ENCODE data around the gene PDE4B. TPM values are rescaled to one million over a fixed set of nuclear protein-coding genes. Genes with fewer than 3 reads are reported as not detected.

The PDE4B gene
- total RNA-seq, 2 donors from 2014 or later = 18.1 to 55.4 TPM

DNA sequence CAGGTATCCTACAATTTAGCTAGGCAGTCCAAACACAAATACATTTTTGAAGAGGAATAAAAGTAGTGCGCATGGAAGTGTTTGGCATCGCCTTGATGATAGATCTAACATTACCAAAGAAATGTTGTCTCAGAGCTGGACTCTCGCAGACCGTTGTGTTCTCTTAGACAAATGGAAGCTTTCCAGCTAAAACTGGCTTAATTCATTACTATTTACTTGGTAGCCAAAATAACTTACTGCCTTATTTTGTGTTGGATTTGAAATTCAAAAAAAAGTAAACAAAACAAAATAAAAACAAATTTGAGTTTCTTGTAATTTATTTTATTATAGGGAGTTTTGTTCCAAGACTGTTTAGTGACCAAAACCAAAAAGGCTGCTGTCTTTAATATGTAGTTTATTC, 51.6 kb downstream of the PDE4B start:
- Histone ChIP-seq H3K27me3 (replicated peaks; ENCODE audit: insufficient read depth) (no peaks in the 10 kb centered on the region), H3K27ac (no peak overlapping the region), H3K36me3 (no peaks in the 10 kb centered on the region), H3K4me1 (replicated peaks) (no peaks in the 10 kb centered on the region), H3K4me3 (no peak overlapping the region), H3K9me3 (no peaks in the 10 kb centered on the region)
- DNase-seq (ENCODE audit: low spot score) = no peak
- TF ChIP-seq POLR2AphosphoS5 (IDR thresholded peaks at IDR 0.05) (no peak), POLR2A (IDR thresholded peaks at IDR 0.05) (no peak)
- TF ChIP-seq, protein P1, sequence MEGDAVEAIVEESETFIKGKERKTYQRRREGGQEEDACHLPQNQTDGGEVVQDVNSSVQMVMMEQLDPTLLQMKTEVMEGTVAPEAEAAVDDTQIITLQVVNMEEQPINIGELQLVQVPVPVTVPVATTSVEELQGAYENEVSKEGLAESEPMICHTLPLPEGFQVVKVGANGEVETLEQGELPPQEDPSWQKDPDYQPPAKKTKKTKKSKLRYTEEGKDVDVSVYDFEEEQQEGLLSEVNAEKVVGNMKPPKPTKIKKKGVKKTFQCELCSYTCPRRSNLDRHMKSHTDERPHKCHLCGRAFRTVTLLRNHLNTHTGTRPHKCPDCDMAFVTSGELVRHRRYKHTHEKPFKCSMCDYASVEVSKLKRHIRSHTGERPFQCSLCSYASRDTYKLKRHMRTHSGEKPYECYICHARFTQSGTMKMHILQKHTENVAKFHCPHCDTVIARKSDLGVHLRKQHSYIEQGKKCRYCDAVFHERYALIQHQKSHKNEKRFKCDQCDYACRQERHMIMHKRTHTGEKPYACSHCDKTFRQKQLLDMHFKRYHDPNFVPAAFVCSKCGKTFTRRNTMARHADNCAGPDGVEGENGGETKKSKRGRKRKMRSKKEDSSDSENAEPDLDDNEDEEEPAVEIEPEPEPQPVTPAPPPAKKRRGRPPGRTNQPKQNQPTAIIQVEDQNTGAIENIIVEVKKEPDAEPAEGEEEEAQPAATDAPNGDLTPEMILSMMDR (IDR thresholded peaks at IDR 0.05) = no peak
- intact Hi-C loops (cut with DNase I) = no loop called here
- 47% methylated on average over 4 of the region's 4 CpGs for WGBS

DNA sequence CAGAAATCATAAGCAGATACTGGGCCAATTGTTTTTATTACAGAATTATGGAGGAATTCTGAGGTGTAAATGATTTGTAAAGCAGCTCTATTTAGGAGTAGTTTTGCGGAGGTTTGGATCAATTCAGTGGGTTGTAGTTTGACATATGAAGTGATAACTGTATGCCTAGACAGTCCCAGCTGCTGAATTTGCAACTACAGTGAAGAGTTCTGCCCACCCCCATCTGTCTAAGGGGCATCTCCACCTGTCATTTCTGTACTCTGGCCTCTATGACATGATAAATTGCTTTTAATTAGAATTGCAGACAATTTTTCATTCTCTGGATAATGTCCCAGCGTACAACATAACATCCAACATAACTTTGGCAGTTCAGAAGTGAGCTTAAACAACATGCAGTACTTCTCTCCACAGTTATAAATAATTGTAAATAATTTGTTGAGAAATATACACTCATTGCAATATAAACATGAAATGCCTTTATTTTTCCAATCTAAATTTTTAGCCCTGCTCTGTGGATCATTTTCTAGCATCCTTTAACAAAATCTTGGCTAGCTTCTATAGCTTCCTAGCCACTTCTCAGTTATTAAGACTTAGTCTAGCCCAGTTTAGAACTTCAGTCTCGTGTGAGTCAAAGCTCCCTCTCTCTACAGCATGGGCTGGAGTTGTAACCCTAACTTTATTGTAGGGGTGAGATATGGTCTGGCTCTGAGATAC, 52.3 kb downstream of the PDE4B start:
- Histone ChIP-seq H3K27ac (no peak overlapping the region), H3K4me3 (no peak overlapping the region), H3K9me3 (no peaks in the 10 kb centered on the region), H3K36me3 (no peaks in the 10 kb centered on the region), H3K4me1 (replicated peaks) (no peaks in the 10 kb centered on the region), H3K27me3 (replicated peaks; ENCODE audit: insufficient read depth) (no peaks in the 10 kb centered on the region)
- 56% methylated on average over 3 of the region's 3 CpGs for WGBS
- TF ChIP-seq, protein P1 (IDR thresholded peaks at IDR 0.05) = no peak
- TF ChIP-seq POLR2AphosphoS5 (IDR thresholded peaks at IDR 0.05) (no peak), POLR2A (IDR thresholded peaks at IDR 0.05) (no peak)
- no peak for DNase-seq (ENCODE audit: low spot score)
- intact Hi-C loops (cut with DNase I) = no loop called here

DNA sequence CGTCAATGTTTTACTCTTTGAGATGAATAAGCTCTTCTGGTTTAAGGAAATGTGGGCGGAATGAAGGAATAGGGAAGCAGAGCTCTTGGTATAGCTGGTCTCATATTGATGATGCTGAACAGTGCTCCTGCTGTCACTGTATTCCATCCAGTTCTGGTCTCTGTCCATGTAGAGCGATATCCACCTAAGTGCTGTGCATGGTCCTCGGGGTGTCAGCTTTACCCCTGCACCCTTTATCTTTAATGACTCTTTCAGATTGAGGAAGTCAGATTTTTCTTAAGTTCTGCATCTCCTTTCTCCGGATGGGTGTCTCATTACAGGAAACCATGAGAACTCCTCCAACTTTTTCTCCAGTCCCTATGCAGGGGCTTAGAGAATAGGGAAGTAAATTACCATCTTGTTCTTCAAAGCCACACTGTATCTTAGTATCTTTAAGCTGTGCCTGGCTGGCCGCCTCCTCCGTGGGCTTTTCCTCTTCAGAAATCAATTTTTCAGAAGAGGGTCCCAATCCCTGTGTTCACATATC, 52.9 kb downstream of the PDE4B start:
- 89% methylated on average over 7 of the region's 7 CpGs for WGBS
- no peak overlapping the region for H3K27ac ChIP-seq
- intact Hi-C loops (cut with DNase I) = no loop called here
- no peak for DNase-seq (ENCODE audit: low spot score)
- TF ChIP-seq POLR2AphosphoS5 (IDR thresholded peaks at IDR 0.05) (no peak), POLR2A (IDR thresholded peaks at IDR 0.05) (no peak)
- TF ChIP-seq, protein P1 (IDR thresholded peaks at IDR 0.05) = no peak
- H3K4me1 ChIP-seq (replicated peaks) = no peaks in the 10 kb centered on the region
- no peaks in the 10 kb centered on the region for H3K36me3 ChIP-seq
- no peak overlapping the region for H3K4me3 ChIP-seq
- no peaks in the 10 kb centered on the region for H3K27me3 ChIP-seq (replicated peaks; ENCODE audit: insufficient read depth)
- no peaks in the 10 kb centered on the region for H3K9me3 ChIP-seq

DNA sequence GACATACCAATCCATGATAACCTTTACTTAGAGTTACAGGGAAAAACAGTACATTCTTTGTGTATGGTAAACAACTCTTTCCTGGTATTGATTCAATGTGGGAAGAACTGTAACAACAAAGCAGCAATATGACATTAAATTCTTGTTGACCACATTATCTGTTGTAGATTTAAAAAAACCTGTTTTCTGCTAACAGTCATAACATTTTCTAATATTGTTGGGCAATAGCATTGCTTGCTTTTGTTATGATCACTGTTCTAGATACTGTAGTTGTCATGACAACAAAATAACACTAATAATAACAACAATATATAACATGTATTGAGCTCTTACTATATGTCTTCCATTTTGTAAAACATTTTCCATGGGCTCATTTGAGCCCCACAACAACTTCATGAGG, 54.2 kb downstream of the PDE4B start:
- intact Hi-C loops (cut with DNase I) = no loop called here

More for the DNA sequence above, 54.2 kb downstream of the PDE4B start:
- H3K4me1 ChIP-seq (replicated peaks) = no peaks in the 10 kb centered on the region
- no peaks in the 10 kb centered on the region for H3K27me3 ChIP-seq (replicated peaks; ENCODE audit: insufficient read depth)
- H3K27ac ChIP-seq = no peak overlapping the region
- no peaks in the 10 kb centered on the region for H3K9me3 ChIP-seq
- DNase-seq (ENCODE audit: low spot score) = no peak
- TF ChIP-seq POLR2A (IDR thresholded peaks at IDR 0.05) = no peak
- TF ChIP-seq, protein P1 (IDR thresholded peaks at IDR 0.05) = no peak
- TF ChIP-seq POLR2AphosphoS5 (IDR thresholded peaks at IDR 0.05) = no peak
- no peak overlapping the region for H3K4me3 ChIP-seq
- no peaks in the 10 kb centered on the region for H3K36me3 ChIP-seq
